ENCODE data around the gene USP13.

GRCh38 chr3:179694731-179695130 lies 41.9 kb downstream of the USP13 start:
- TF ChIP-seq CTCF (IDR thresholded peaks at IDR 0.05) (no peak), POLR2A (IDR thresholded peaks at IDR 0.05) (no peak)
